ENCODE data around the gene TECPR2. TPM values are rescaled to one million over a fixed set of nuclear protein-coding genes. Genes with fewer than 3 reads are reported as not detected.

TECPR2 gene
- total and polyA plus RNA-seq, 2 of the 13 experiments (the other 11 are each of a cell fraction or from before 2014, with no cell fraction given) = 3.5 to 5.7 TPM

- H3K36me3 ChIP-seq (replicated peaks in 1 of 2; ENCODE audit: control insufficient read depth in 1 of 2, insufficient read depth in 2 of 2, low read length in 2 of 2) = peaks cover 3 to 4% of the 10 kb centered on the region in 2 experiments; a peak in 1 of 5 replicates
- ATAC-seq (no peak), DNase-seq (ENCODE audit: low spot score) (no peak), FAIRE-seq (no peak)
- peak overlapping the region in 2 of 3 experiments; percentile 84 to 90; a peak in 2 of 6 replicates for H3K4me3 ChIP-seq (replicated peaks in 1 of 3; ENCODE audit: insufficient read depth in 1 of 3, low read depth in 2 of 3, low read length in 3 of 3)
- H3K4me1 ChIP-seq (ENCODE audit: insufficient read depth, low read length) = peaks cover 36% of the 10 kb centered on the region
- H3K27me3 ChIP-seq (ENCODE audit: control insufficient read depth in 1 of 2, insufficient read depth in 2 of 2, low read length in 2 of 2) = no peaks in the 10 kb centered on the region; a peak in 2 of 5 replicates
- H3K79me2 ChIP-seq (ENCODE audit: insufficient read depth, low read length) = no peaks in the 10 kb centered on the region
- ChIA-PET POLR2A (interaction anchor here (0.9 to 1.8 kb wide), 10 partner anchors 8 to 187 kb away, joined by 3 to 11 read pairs (median 6); no protein-coding TSS in a partner anchor), CTCF (ENCODE audit: low intra/inter-chr PET ratio, low total read pairs) (no interaction called here)
- 92% methylated on average over 10 of the region's 21 CpGs for WGBS (ENCODE audit: low lambda C conversion rate)
- H2AFZ ChIP-seq (ENCODE audit: low read length) = no peak overlapping the region
- BruUV-seq (replicated peaks) = no TSS peak
- H3K9ac ChIP-seq (ENCODE audit: insufficient read depth, low read depth, low read length) = peak overlapping the region; percentile 80; the same call in 1 of the 2 replicates
- TF ChIP-seq ZFP36L1 (CRISPR knock-in tag; IDR thresholded peaks at IDR 0.05) (no peak), ZC3H13 (CRISPR knock-in tag; IDR thresholded peaks at IDR 0.05) (0 out of 2 replicates have a peak, but pooled peaks have one; percentile 11), ZFP36L2 (CRISPR knock-in tag; IDR thresholded peaks at IDR 0.05) (no peak), ZNF329 (CRISPR knock-in tag; IDR thresholded peaks at IDR 0.05; ENCODE audit: low read depth) (peak; percentile 96), MXI1 (IDR thresholded peaks at IDR 0.05; ENCODE audit: borderline replicate concordance, low read depth, low read length) (no peak), ZBTB33 (CRISPR knock-in tag; IDR thresholded peaks at IDR 0.05) (0 out of 2 replicates have a peak, but pooled peaks have one; percentile 4), KDM1A (CRISPR knock-in tag; IDR thresholded peaks at IDR 0.05) (no peak), ZNF563 (CRISPR knock-in tag; IDR thresholded peaks at IDR 0.05) (0 out of 2 replicates have a peak, but pooled peaks have one; percentile 40), FOXK1 (CRISPR knock-in tag; IDR thresholded peaks at IDR 0.05; ENCODE audit: borderline replicate concordance, low read depth) (no peak), ZNF333 (CRISPR knock-in tag; IDR thresholded peaks at IDR 0.05; ENCODE audit: borderline replicate concordance) (no peak), FIP1L1 (IDR thresholded peaks at IDR 0.05; ENCODE audit: borderline replicate concordance, insufficient read depth, low read depth, low read length) (no peak)
- no peaks in the 10 kb centered on the region for H3K9me3 ChIP-seq (ENCODE audit: low read length)
- no peaks in the 10 kb centered on the region for H4K20me1 ChIP-seq (ENCODE audit: insufficient read depth, low read length)
- H3K4me2 ChIP-seq (ENCODE audit: low read depth, low read length) = peak overlapping the region; percentile 88
- intact Hi-C loops (cut with micrococcal nuclease; ENCODE audit: unreplicated experiment) (no loop called here), in situ Hi-C loops (cut with HindIII; ENCODE audit: extremely low pct_ligation_motif_present, low pct_unique_long_range_greater_than_20kb) (no loop called here)
- H3K27ac ChIP-seq (ENCODE audit: extremely low read length, insufficient read depth, low read length) = peak overlapping the region; percentile 80
Observed at GRCh38 chr14:102507857-102508312, 145.1 kb downstream of the TECPR2 start.
